ENCODE data around the gene PPP1R12C. TPM values are rescaled to one million over a fixed set of nuclear protein-coding genes. Genes with fewer than 3 reads are reported as not detected.

Gene PPP1R12C
- total RNA-seq, 1 experiment from 2014 or later, result 76.4 TPM

DNA sequence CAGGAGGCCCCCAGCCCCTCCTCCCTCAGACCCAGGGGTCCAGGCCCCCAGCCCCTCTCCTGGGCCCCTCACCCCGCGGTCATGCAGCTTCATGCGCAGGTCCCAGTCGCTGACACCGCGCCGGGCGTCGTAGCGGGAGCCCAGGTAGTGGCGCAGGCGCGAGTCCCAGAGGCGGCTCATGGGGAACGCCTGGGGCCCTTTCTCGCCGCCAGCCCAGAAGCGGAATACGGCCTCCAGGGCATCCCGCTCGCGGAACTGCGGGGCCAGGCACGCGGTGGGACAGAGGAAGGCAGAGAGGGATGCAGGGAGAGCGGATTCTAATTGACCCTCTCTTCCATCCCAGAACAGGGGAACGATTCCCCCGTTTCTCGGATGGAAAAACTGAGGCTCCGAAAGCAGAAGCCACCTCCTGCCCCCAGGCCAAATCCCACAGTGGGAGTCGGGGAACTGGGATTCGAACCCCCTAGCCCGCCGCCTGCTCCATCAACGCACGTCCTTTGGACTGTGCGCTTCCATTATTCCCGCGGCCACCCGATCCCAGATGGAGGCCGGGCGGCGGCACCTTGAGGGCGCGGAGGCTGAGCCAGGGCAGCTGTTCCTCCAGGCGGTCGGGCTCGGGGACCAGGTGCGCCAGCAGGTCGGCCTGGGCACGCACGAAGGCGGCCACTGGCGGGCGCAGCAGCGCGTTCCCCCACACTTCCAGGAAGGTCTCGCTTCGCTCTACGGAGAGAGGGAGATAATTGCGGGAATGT, 44.3 kb upstream of the PPP1R12C start:
- H3K36me3 Mint-ChIP-seq (ENCODE audit: insufficient read depth, unreplicated experiment), result no peaks in the 10 kb centered on the region
- H3K27me3 Mint-ChIP-seq (ENCODE audit: insufficient read depth, unreplicated experiment), result no peaks in the 10 kb centered on the region
- TF ChIP-seq, protein P1, sequence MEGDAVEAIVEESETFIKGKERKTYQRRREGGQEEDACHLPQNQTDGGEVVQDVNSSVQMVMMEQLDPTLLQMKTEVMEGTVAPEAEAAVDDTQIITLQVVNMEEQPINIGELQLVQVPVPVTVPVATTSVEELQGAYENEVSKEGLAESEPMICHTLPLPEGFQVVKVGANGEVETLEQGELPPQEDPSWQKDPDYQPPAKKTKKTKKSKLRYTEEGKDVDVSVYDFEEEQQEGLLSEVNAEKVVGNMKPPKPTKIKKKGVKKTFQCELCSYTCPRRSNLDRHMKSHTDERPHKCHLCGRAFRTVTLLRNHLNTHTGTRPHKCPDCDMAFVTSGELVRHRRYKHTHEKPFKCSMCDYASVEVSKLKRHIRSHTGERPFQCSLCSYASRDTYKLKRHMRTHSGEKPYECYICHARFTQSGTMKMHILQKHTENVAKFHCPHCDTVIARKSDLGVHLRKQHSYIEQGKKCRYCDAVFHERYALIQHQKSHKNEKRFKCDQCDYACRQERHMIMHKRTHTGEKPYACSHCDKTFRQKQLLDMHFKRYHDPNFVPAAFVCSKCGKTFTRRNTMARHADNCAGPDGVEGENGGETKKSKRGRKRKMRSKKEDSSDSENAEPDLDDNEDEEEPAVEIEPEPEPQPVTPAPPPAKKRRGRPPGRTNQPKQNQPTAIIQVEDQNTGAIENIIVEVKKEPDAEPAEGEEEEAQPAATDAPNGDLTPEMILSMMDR (IDR thresholded peaks at IDR 0.05; ENCODE audit: unreplicated experiment), result no peak
- H3K4me1 Mint-ChIP-seq (ENCODE audit: insufficient read depth, unreplicated experiment), result peaks cover 31% of the 10 kb centered on the region
- H3K27ac Mint-ChIP-seq (ENCODE audit: low read depth, unreplicated experiment), result no peak overlapping the region
- no peak for DNase-seq (ENCODE audit: unreplicated experiment)
- no peaks in the 10 kb centered on the region for H3K9me3 Mint-ChIP-seq (ENCODE audit: unreplicated experiment)
- H3K4me3 Mint-ChIP-seq (ENCODE audit: unreplicated experiment), result no peak overlapping the region
- ChIA-PET POLR2A (interaction anchor here (0.7 kb wide), 1 partner anchor 388 kb away, joined by 3 read pairs; no protein-coding TSS in a partner anchor), CTCF (interaction anchor here (0.6 to 2.7 kb wide), 3 partner anchors 15 to 472 kb away, joined by 3 to 21 read pairs (median 6); no protein-coding TSS in a partner anchor)
- BruUV-seq (replicated peaks), result no TSS peak
- intact Hi-C loops (cut with micrococcal nuclease), result no loop called here

DNA sequence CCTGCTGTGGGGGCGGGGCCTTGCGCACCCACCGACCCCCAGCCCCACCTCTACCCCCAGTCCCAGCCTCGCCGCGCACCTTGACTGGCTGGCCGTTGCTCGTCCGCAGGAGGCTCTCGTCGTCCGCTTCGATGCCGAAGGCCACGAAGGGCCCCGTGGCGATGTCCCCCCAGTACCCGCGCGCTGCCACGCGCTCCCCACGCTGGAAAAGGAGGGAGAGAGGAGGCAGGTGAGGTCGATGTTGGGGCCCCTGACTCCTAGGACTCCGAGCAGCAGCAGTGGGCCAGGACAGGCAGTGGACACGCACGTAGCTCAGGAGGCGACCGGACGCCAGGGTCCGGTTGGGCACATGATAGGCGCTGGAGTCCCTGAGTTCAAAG, 43.5 kb upstream of the PPP1R12C start:
- DNase-seq (ENCODE audit: unreplicated experiment), result no peak
- no TSS peak for BruUV-seq (replicated peaks)
- ChIA-PET POLR2A (interaction anchor here (0.6 to 1.0 kb wide), 5 partner anchors 18 to 389 kb away, joined by 3 read pairs; partner anchors contain the start of gene TMEM238), CTCF (interaction anchor here (0.6 to 3.6 kb wide), 13 partner anchors 9 to 951 kb away, joined by 3 to 25 read pairs (median 4); no protein-coding TSS in a partner anchor)
- Mint-ChIP-seq H3K27me3 (ENCODE audit: insufficient read depth, unreplicated experiment) (no peaks in the 10 kb centered on the region), H3K9me3 (ENCODE audit: unreplicated experiment) (no peaks in the 10 kb centered on the region), H3K4me1 (ENCODE audit: insufficient read depth, unreplicated experiment) (peaks cover 27% of the 10 kb centered on the region), H3K27ac (ENCODE audit: low read depth, unreplicated experiment) (no peak overlapping the region), H3K4me3 (ENCODE audit: unreplicated experiment) (no peak overlapping the region), H3K36me3 (ENCODE audit: insufficient read depth, unreplicated experiment) (no peaks in the 10 kb centered on the region)
- intact Hi-C loops (cut with micrococcal nuclease), result no loop called here
- TF ChIP-seq, protein P1 (IDR thresholded peaks at IDR 0.05; ENCODE audit: unreplicated experiment), result no peak

DNA sequence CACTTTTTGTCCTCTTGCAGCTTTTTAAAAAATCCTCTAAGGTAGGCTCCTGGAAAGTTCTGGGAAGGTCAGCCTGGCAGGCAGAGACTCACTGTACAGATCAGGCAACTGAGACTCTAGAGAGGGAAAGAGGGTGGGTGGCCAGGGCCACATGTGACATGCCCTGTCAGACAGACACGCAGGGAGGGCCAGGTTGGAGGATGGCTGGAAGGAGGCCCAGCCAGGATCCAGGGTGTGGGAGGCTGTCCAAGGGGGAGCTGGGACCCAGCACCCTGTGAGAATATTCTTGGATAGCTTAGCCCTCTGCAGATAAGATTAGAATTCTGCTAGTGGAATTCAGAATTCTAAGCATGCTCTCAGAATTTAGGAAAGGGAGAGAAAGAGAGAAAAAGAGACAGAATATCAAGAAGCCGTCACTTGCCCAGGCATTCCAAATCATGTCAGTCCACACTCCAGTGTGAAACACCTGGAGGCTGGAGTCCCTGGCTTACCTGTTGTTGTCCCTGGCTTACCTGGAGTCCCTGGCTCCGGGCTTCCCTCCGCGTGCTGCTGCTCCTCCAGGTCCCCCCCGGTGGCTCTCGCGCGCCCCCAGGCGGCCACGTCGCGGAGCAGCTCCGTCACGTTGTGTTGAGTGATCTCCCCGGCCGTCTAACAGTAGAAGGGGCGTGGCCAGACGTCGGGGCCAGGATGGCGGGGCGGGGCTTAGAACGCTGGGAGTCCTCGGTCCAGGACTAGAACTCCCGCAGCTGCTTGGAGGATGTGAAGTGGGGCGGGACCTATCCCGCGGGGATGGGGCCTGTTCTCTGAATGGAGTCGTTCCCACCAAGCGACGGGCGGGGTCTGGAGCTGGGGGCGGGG, 42.9 kb upstream of the PPP1R12C start:
- BruUV-seq (replicated peaks), result no TSS peak

More for the DNA sequence above, 42.9 kb upstream of the PPP1R12C start:
- Mint-ChIP-seq H3K36me3 (ENCODE audit: insufficient read depth, unreplicated experiment) (no peaks in the 10 kb centered on the region), H3K9me3 (ENCODE audit: unreplicated experiment) (no peaks in the 10 kb centered on the region), H3K27me3 (ENCODE audit: insufficient read depth, unreplicated experiment) (no peaks in the 10 kb centered on the region), H3K27ac (ENCODE audit: low read depth, unreplicated experiment) (no peak overlapping the region), H3K4me1 (ENCODE audit: insufficient read depth, unreplicated experiment) (peaks cover 27% of the 10 kb centered on the region), H3K4me3 (ENCODE audit: unreplicated experiment) (peak overlapping the region; percentile 22)
- CTCF ChIA-PET, result interaction anchor here (0.6 to 3.6 kb wide), 25 partner anchors 9 to 950 kb away, joined by 3 to 25 read pairs (median 4); partner anchors contain the start of gene NAT14
- intact Hi-C loops (cut with micrococcal nuclease), result no loop called here
- DNase-seq (ENCODE audit: unreplicated experiment), result peak; percentile 94
- TF ChIP-seq, protein P1 (IDR thresholded peaks at IDR 0.05; ENCODE audit: unreplicated experiment), result peak; percentile 90
- POLR2A ChIA-PET, result interaction anchor here (0.6 to 1.2 kb wide), 8 partner anchors 13 to 390 kb away, joined by 3 to 4 read pairs (median 3); partner anchors contain the start of genes RDH13 and TMEM238
